Hepatocyte (in vitro differentiated cells): Measurements from ENCODE around the gene FKBP7.

Experiments used
- CTCF ChIP-seq: fragments of 200-600 bp; sonication (generic); IDR thresholded peaks from 2 replicates; pipeline ENCODE4 v1.5.1; 2016; ENCODE audit warnings: antibody characterized with exemption, mild to moderate bottlenecking; ENCODE audit not compliant: poor library complexity
- EZH2 ChIP-seq: fragments of 200-600 bp; sonication (generic); IDR thresholded peaks from 2 replicates; pipeline ENCODE4 v1.6.1; 2016; ENCODE audit warnings: antibody characterized with exemption, mild to moderate bottlenecking, borderline replicate concordance
- EZH2phosphoT487 ChIP-seq: fragments of 200-600 bp; sonication (generic); IDR thresholded peaks from one replicate; pipeline ENCODE4 v1.6.1; 2018; ENCODE audit warnings: antibody characterized with exemption, mild to moderate bottlenecking, low read depth, moderate library complexity; ENCODE audit not compliant: unreplicated experiment, severe bottlenecking

DNA sequence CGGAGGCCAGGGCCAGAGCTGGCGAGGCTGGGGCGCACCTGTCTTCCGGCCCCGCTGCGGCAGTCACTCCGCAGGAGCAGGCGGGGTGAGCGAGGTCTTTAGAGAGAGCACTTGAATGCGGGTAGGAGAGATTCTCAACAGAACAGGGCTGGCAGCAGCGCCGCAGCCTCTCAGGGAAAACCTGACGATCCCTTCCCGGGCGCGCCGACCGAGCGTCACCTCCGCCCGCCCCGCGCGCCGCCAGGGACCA is 28.0 kb downstream of the FKBP7 start:
- TF ChIP-seq EZH2phosphoT487, result no peak
- no peak for TF ChIP-seq CTCF
- TF ChIP-seq EZH2, result no peak
